ENCODE data around the gene IL37.
"Not testable (repeated sequence)": the region's sequence is repeated elsewhere in the genome, so short reads cannot be mapped to it uniquely, and the experiment has no call there.

DNA sequence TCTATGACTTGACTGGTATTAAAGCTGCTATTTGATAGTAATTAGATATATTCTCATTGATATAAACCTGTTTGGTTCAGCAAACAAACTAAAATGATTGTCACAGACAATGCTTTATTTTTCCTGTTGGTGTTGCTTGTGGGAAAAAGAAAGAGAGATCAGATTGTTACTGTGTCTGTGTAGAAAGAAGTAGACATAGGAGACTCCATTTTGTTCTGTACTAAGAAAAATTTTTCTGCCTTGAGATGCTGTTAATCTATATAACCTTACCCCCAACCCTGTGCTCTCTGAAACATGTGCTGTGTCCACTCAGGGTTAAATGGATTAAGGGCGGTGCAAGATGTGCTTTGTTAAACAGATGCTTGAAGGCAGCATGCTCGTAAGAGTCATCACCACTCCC lies 23.2 kb downstream of the IL37 start:
- TF ChIP-seq, protein P1, sequence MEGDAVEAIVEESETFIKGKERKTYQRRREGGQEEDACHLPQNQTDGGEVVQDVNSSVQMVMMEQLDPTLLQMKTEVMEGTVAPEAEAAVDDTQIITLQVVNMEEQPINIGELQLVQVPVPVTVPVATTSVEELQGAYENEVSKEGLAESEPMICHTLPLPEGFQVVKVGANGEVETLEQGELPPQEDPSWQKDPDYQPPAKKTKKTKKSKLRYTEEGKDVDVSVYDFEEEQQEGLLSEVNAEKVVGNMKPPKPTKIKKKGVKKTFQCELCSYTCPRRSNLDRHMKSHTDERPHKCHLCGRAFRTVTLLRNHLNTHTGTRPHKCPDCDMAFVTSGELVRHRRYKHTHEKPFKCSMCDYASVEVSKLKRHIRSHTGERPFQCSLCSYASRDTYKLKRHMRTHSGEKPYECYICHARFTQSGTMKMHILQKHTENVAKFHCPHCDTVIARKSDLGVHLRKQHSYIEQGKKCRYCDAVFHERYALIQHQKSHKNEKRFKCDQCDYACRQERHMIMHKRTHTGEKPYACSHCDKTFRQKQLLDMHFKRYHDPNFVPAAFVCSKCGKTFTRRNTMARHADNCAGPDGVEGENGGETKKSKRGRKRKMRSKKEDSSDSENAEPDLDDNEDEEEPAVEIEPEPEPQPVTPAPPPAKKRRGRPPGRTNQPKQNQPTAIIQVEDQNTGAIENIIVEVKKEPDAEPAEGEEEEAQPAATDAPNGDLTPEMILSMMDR (IDR thresholded peaks at IDR 0.05) = not testable (repeated sequence)
- TF ChIP-seq EZH2 (IDR thresholded peaks at IDR 0.05; ENCODE audit: borderline replicate concordance, insufficient read depth, low read depth, low read length, poor library complexity, severe bottlenecking) = not testable (repeated sequence)
